ENCODE data around the gene ARPP21. TPM values are rescaled to one million over a fixed set of nuclear protein-coding genes. Genes with fewer than 3 reads are reported as not detected.

Gene ARPP21
- polyA plus RNA-seq, 1 of the 3 experiments (the other 2 are of a cell fraction) = 1.6 TPM

- Histone ChIP-seq H3K4me1 (ENCODE audit: control insufficient read depth in 1 of 2, insufficient read depth in 2 of 2, low read depth in 1 of 2, low read length in 1 of 2) (peaks cover 0 to 6% of the 10 kb centered on the region in 2 experiments; a peak in 1 of 4 replicates), H3K27me3 (ENCODE audit: insufficient read depth) (no peaks in the 10 kb centered on the region), H3K4me2 (no peak overlapping the region), H3K27ac (ENCODE audit: low read depth in 2 of 2, low read length in 1 of 2) (no peak overlapping the region; a peak in 1 of 4 replicates), H4K20me1 (ENCODE audit: insufficient read depth) (no peaks in the 10 kb centered on the region), H3K9me3 (no peaks in the 10 kb centered on the region), H3K79me2 (ENCODE audit: insufficient read depth) (no peaks in the 10 kb centered on the region), H3K9ac (no peak overlapping the region), H2AFZ (ENCODE audit: low read depth) (no peak overlapping the region), H3F3A (replicated peaks; ENCODE audit: insufficient read depth) (no peaks in the 10 kb centered on the region), H3K36me3 (replicated peaks in 1 of 2; ENCODE audit: control insufficient read depth in 1 of 2, insufficient read depth in 2 of 2, low read length in 1 of 2) (no peaks in the 10 kb centered on the region), H3K4me3 (ENCODE audit: low read depth in 2 of 2, low read length in 1 of 2) (no peak overlapping the region), H3K9me2 (no peaks in the 10 kb centered on the region)
- TF ChIP-seq POLR2AphosphoS5 (IDR thresholded peaks at IDR 0.05; ENCODE audit: low read depth, low read length) (no peak), ZBTB33 (IDR thresholded peaks at IDR 0.05; ENCODE audit: borderline replicate concordance, low read depth) (no peak), USF2 (IDR thresholded peaks at IDR 0.05; ENCODE audit: borderline replicate concordance, low read depth, low read length) (no peak), NRF1 (IDR thresholded peaks at IDR 0.05; ENCODE audit: low read depth, low read length) (no peak)
- ChIA-PET CTCF (no interaction called here), POLR2A (no interaction called here)
- DNase-seq = no peak
- WGBS (ENCODE audit: low lambda C conversion rate) = 94% methylated on average over 4 of the region's 4 CpGs
These were observed 3.2 kb upstream of the ARPP21 start for GRCh38 chr3:35635926-35636683.

GRCh38 chr3:35638251-35638979 is 910 bp upstream of the ARPP21 start:
- no peak overlapping the region; a peak in 1 of 4 replicates for H3K4me3 ChIP-seq (ENCODE audit: low read depth in 2 of 2, low read length in 1 of 2)
- no peak for TF ChIP-seq IRF3 (IDR thresholded peaks at IDR 0.05; ENCODE audit: low read depth, low read length)
- no peak for TF ChIP-seq GATA2 (CRISPR knock-in tag; IDR thresholded peaks at IDR 0.05)
- no peak for TF ChIP-seq FOXM1 (IDR thresholded peaks at IDR 0.05; ENCODE audit: low read depth)
- no peak for TF ChIP-seq FOXJ3 (CRISPR knock-in tag; IDR thresholded peaks at IDR 0.05)
- no peak for TF ChIP-seq MAX (IDR thresholded peaks at IDR 0.05; ENCODE audit: low read depth)
- TF ChIP-seq NFIC (IDR thresholded peaks at IDR 0.05; ENCODE audit: borderline replicate concordance) = no peak
- TF ChIP-seq TAF1 (IDR thresholded peaks at IDR 0.05; ENCODE audit: borderline replicate concordance, low read depth, low read length) = no peak
- TF ChIP-seq RXRA (IDR thresholded peaks at IDR 0.05; ENCODE audit: borderline replicate concordance, low read depth) = no peak
- TF ChIP-seq CHD2 (IDR thresholded peaks at IDR 0.05; ENCODE audit: low read length, partially characterized antibody) = no peak
- TF ChIP-seq REST (IDR thresholded peaks at IDR 0.05; ENCODE audit: low read depth, low read length) = no peak
- TF ChIP-seq TEAD4 (IDR thresholded peaks at IDR 0.05; ENCODE audit: borderline replicate concordance, insufficient read depth) = no peak

More at GRCh38 chr3:35638251-35638979, 910 bp upstream of the ARPP21 start:
- Histone ChIP-seq H3K36me3 (replicated peaks in 1 of 2; ENCODE audit: control insufficient read depth in 1 of 2, insufficient read depth in 2 of 2, low read length in 1 of 2) (no peaks in the 10 kb centered on the region), H3K9me3 (no peaks in the 10 kb centered on the region), H3K79me2 (ENCODE audit: insufficient read depth) (no peaks in the 10 kb centered on the region), H3K27me3 (ENCODE audit: insufficient read depth) (no peaks in the 10 kb centered on the region), H3K27ac (ENCODE audit: low read depth in 2 of 2, low read length in 1 of 2) (no peak overlapping the region), H3K4me1 (ENCODE audit: control insufficient read depth in 1 of 2, insufficient read depth in 2 of 2, low read depth in 1 of 2, low read length in 1 of 2) (peaks cover 0 to 5% of the 10 kb centered on the region in 2 experiments; a peak in 1 of 4 replicates), H3K9ac (no peak overlapping the region), H3F3A (replicated peaks; ENCODE audit: insufficient read depth) (no peaks in the 10 kb centered on the region), H2AFZ (ENCODE audit: low read depth) (no peak overlapping the region), H3K9me2 (no peaks in the 10 kb centered on the region), H4K20me1 (ENCODE audit: insufficient read depth) (no peaks in the 10 kb centered on the region), H3K4me2 (no peak overlapping the region; the same call in 1 of the 2 replicates)
- WGBS (ENCODE audit: low lambda C conversion rate) = 96% methylated on average over 15 of the region's 15 CpGs
- ChIA-PET POLR2A (no interaction called here), CTCF (interaction anchor here (0.6 to 1.4 kb wide), 2 partner anchors 21 to 79 kb away, joined by 3 read pairs; no protein-coding TSS in a partner anchor)
- DNase-seq = no peak

Data from SK-N-SH (cell line).